GM18861 (cell line): ENCODE measurements around the gene PLEKHG5.
"Not testable (repeated sequence)": the region's sequence is repeated elsewhere in the genome, so short reads cannot be mapped to it uniquely, and the experiment has no call there.

Experiments
- ATAC-seq: cut with Tn5 transposase; IDR thresholded peaks from one replicate; pipeline ENCODE4 v1.9.1; 2021; ENCODE audit not compliant: unreplicated experiment

PLEKHG5 gene

DNA sequence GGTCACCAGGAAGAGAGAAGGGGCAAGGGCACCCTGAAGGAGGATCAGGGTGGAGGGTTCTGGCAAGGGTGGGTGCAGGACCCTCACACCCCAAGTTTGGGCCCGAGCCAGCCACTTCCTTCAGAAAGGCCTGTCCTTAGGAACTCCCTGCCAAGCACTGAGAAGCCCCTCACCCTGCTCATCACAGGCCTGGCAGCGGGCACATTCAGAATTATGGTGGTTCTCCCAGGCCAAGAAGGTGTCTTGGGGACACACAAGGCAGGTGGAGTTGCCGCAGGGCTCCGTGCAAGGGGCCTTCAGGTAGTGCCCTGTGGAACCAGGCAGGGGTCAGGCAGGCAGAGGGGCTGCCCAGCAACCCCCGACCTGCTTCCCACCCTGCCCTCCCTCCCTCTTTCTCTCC is 26.6 kb downstream of the PLEKHG5 start:
- ATAC-seq, result no peak

DNA sequence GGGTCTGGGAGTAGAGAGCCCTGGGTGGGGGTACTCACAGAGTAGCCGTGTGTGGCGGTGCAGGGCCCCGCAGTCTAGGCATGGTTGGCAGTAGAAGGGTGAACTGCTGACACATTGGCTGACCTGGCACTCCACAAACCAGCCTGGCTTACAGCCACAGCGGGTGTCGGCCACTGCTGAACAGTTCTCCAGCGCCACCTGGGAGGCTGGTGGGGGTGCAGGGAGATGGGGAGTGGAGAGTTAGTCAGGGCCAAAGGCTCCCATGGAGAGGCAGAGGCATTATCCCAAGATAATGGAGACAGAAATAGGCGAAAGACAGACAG is 27.0 kb downstream of the PLEKHG5 start:
- ATAC-seq, result no peak

DNA sequence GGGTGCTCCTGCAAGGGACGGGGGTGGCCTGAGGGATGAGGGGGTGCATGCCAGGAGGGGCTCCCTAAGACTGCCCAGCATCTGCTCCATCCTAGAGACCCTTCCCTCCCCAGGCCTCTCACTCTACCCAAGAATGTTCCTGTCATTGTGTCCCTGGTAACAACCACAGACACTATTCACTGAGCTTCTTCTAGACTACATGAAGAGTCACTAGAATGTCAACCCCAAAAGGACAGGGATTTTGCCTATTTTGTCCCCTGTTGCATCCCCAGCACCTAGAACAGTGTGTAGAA is 28.4 kb downstream of the PLEKHG5 start:
- ATAC-seq, result no peak

DNA sequence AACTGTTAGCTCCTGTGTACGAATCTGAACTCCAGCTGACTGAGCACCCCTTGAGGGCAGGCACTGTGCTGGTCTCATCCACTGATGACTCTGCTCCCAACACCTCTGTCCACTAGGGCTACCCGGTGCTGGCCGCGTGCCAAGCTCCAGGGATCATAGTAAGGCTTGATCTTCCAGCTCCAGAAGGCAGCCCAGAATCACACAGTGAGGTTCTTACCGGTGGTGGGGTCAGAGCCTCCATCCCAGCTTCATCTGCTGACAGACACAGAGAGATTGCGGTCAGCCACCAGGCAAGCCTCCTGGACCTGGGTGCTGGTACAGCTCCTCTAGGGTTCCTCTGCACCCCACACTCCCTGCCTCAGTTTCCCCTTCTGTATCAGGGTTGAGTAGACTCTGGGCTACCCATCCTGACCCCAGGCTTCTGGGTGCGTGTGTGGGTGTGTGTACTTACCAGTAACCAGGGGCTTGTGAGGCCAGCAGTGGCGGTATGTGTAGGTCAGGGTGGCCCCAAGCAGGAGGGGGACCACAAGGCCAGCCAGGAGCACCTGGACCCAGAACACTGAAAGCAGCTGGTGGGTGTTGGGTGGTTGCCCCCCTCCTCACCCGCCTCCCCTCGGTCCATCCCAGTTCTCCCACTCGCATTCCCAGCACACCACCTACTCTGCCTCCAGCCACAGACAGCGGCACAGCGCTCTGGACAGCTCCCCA is 28.9 kb downstream of the PLEKHG5 start:
- ATAC-seq, result no peak

DNA sequence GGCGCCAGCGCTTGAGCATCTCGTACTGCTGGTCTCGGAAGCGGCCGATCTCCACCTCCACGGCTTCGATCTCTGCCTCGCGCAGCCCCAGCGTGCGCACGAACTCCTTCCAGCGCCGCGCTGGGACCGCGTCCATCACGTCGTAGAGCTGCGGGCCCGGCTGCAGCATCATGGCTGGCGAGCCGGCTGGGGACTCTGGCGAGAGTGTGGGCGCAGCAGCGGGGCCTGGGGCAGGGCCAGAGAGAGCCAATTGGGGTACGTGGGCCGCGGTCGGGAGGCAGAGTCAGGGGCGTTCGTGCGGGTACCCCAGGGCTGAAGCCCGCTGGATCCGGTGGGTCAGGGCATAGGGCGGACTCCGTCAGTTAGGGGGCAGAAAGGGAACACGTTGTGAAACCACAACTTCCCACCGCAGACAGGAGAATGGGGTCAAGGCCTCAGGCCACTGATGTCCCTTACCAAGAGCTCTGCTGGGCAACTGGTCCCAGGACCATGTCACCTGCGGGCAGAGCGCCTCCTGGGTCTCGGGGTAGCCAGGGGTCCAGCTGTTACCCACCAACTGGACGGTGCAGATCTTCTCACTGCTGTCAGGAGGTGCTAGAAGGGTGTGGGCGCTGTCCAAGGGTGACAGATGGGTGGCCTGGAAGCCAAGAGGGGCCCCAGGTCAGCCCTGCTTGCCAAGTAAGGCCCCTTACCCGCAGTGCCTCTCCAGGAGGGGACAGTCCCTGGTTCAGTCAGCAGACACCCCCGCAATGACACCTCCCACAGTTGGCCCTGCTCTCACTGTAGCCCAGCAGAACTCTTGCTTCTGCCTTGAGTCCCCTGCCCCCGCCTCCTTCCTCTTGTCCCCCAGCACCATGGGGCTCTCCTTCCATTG is 29.7 kb downstream of the PLEKHG5 start:
- ATAC-seq, result no peak

DNA sequence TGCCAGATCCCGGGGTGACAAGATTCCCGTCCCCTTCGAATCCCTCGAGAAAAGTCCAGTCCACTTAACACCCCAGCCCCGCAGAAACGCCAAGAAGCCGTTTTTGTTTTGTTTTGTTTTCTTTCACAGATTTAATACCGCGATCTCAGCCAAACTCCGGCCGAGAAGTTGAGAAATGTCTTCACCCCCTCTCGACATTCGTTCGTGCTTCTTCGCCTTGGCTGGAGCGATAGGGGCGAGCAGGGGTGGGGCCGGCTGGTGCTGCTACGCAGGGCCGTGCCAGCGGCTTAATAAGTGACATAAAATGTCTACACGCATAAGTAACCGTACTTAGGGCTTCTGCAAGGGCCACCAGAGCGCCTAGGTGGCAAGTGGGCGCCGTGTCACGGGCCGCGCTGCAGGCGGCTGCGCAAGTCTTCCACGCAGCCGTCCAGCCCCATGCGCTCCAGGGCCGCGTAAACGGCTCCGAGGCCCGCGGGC is 30.4 kb downstream of the PLEKHG5 start:
- no peak for ATAC-seq

DNA sequence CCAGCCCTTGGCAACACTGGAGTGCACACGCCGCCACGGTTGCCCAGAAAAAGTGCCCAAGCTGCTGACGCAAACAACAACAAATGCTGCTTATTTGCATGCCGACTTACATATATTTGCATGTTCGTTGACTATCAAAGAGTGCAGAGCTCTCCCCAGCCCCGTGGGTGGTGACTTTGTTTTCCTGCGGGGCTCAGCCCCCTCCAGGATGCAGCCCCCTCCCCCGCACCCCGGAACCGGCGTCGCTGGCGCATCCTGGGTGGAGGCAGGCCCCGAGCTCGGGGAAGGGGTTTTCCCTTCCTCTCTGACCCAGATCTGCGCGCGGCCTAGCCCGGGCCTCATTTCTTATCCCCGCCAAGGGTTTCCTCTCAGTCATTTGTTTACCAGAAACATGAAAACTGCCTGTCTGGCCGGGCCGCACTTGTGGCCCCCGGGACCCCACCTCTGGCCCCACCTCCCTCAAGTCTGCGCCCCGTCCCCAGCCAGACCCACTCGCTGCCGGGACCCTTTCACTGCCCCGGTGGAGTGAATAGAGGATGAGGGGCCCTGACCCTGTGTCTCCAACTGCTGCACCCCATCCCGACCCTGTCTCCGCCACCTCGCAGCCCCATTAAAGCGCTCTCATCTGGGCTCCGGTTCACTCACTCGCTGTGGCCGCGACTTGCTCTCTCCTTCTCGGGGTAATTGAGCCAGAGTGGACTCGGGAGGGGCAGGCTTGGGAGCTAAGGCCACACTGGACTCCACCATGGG is 31.0 kb downstream of the PLEKHG5 start:
- ATAC-seq, result no peak

DNA sequence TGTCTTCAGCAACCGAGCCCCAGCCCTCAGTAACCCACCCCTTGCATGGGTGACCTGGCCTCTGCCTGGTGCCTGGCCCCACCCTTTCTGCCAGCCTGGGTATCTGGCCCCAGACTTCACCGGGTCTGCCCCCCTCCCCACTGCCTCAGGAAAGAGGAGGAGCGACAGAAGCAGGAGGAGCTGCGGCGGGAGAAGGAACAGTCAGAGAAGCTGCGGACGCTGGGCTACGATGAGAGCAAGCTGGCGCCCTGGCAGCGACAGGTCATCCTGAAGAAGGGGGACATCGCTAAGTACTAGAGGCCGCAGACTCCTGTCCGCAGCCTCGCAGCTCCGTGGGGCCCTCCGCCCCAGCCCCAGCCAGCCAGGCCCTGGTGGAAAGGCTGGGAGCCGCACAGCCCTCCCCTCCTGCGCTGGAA is 31.6 kb downstream of the PLEKHG5 start:
- ATAC-seq, result no peak

DNA sequence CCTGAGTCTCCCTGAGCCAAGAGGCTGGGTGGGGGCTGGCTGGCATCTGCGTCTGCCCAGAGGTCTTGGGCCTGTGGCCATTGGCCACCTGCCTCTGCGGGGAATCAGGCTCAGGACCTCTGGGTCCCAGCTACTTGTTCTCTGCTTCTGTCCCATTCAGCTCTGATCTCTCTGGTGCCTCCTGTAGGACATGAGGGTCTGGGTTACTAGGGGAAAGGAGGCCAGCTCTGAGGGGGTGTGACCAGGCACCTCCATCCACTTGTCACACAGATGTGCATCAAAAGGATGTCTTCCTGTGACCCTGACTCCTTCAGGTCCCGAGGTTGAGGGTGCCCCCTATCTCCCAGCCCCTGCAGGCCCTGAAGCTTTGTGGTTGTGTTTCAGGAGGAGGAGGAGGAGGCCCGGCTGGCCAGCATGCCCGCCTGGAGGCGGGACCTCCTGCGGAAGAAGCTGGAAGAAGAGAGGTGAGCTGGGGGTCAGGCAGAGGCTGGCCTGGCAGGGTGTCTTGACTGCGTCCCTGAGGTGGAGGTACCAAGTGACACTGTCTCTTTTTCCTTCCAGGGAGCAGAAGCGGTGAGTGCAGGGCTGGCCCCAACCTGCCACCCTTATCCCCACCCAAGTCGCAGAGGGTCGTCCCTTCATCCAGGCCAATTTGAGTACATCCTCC is 34.5 kb downstream of the PLEKHG5 start:
- ATAC-seq, result no peak

DNA sequence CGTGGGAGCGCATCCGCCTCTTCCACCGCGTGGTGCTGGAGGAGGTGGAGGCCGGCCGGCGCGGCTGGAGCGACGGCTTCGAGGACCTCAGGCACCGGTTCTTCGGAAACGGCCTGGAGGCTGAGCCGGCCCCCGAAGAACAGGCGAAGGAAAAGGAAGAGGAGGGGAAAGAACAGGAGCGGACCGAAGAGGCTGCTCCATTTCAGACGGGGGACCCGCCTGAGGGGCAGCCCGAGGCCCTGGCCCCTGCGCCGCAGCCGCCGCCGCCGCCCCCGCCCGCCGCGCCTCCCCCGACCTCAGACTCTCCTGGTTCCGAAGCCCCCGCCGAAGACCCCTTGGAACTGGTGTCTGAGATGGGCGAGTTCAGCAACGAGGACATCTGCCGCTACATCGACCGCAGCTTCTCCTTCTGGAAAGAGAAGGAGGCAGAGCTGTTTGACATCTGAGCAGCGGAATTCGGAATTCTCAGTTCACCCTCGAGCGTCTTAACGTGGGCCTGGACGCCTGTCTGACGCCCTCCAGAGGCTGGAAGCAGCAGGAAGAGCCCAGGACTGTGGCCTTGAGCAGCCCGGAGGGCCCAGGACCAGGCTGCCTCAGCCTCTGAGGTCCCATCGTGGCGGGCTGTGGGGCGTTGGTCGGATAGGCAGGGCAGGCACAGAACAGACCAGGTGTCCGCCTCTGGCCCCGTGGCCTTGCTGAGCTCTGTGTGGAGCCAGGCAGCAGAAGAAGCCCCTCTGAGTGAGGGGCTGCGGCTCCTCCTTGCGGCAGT is 35.5 kb downstream of the PLEKHG5 start:
- ATAC-seq, result not testable (repeated sequence)

DNA sequence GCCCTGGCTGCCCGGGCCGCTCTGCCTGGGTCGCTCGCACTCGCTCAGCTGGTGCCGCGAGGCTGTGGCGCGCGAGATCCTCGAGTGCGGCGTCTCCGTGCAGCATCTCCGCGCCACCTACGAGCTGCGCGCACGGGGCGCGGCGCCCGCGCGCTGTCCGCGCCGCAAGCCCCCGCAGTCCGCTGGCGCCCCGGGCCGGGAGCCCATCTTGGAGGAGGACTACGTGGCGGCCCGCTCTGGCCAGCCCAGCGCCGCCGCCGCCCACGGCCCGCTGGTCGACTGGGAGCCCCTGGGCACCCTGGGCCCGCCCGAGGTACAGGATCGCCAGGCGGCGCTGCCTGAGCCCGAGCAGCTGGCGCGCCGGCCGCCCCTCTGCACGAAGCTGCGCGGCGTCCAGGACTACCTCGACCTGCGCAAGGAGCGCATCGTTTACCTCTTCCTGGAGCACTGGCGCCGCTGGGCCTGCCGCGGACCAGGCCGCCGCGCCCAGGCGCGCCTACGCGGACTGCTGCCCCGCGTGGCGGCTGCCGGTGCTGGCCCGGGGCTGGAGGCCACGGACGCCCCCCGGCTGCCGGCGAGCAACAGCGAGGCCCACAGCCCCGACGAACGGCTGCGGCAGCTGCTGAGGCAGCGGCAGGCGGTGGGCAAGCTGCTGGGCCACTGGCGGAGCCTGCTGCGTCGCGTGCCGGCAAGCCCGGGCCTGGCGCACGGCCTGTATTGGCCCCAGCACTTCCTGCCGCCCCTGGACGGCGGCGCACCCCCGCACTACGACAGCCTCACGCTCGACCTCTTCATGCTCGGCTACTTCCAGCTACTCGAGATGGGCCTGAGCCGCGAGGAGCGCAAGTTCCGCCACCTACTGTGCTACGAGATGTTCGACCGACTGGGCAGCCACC is 36.4 kb downstream of the PLEKHG5 start:
- no peak for ATAC-seq

DNA sequence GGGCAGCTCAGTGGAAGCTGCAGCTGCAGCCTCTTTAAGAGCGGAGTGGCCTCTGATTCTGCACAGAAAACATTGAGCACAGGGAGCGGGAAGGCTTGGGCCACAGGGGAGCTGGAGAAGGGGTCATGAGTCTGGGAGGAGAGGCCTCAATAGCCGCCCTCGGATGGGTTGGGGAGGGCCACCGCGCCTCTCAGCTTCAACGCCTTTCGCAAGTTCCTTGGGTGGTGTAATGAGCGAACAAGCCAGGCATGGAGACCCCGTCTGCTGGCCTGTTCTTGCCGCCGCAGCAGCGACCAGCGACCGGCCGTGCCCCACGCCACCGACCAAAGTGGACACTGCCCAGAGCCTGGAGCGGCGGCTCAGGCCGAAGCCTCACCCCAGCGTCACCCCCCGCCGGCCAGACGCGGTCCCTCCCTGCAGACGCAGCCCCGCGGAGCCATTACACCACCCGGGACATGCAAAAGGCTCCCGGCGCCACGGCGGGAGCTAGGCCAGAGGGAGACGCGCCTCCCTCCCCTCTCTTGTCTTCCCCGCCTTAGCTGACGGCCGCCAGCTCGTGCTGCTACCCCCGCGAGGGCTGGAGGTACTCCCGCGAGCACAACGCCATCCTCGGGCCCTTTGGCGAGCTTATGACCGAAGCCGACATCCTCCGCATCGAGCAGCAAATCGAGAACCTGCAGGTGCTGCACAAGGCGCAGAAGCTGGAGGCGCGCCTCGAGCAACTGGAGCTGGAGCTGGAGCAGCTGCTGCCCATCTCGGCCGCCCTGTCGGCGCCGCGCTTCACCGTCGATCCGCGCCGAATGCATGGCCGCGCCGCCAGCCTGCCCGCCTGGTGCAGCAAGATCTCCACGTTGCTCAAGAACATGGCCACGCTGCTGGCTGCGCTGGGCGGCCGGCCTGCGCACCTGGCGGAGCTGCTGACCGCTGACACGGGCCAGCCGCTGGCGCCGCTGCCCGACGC is 37.3 kb downstream of the PLEKHG5 start:
- not testable (repeated sequence) for ATAC-seq

DNA sequence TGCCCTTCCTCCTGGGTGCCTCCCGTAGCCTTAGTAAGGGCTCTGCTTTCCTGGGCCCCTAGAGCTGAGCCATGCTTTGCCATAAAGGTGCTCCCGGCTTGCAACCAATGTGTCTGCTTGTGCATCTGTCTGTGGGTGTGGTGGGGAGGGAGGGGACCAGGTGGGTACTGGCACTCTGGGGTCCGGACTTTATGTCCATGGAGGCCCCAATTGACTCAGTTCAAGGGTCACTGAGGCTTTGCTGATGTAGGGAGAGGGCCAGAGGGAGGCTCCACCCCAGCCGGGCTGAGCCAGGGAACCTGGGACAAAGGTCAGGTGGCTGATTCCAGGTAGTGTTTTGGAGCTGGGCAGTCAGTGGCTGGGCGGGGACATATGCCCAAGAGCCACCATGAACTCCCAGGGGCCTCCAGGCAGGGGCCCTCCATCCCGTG is 40.5 kb downstream of the PLEKHG5 start:
- no peak for ATAC-seq

DNA sequence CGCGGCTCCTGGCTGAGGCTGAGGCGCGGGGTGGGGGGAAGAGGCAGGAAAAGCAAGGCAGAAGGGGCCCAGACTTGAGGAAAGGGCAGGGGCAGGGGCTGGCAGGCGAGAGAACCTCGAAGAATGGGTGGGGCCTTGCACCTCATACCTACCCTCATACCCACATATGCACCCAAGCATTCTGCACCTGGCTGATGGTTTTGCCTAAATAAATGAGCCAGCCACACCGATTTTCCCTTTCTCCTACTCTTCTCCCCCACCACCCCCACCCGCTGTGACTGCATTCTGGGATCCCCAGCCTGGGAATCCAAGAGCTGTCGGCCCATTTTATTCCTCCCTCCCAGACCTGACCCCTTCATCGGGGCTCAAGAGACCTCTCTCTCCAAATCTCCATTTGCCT is 41.0 kb downstream of the PLEKHG5 start:
- not testable (repeated sequence) for ATAC-seq

DNA sequence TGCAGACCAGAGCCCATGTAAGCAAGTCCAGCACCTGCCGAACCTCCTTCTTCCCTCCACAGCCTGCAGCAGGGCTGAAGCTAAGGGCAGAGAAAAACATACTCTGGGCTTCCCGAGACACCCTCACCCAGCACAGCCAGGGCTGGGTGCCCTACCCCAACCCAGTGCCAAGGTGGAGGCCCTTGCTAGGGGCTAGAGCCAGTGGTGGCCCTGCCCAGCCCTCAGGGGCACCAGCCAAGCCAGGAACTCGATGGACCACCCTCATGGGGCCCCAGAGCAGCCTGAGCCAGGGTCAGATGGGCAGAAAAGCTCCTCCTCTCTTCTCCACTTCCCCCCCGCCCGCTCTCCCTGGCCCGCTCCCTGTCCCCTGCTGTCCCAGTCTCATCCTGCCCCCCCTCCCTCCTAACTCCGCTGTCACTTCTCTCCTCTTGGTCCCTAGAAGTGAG is 41.4 kb downstream of the PLEKHG5 start:
- ATAC-seq, result no peak

DNA sequence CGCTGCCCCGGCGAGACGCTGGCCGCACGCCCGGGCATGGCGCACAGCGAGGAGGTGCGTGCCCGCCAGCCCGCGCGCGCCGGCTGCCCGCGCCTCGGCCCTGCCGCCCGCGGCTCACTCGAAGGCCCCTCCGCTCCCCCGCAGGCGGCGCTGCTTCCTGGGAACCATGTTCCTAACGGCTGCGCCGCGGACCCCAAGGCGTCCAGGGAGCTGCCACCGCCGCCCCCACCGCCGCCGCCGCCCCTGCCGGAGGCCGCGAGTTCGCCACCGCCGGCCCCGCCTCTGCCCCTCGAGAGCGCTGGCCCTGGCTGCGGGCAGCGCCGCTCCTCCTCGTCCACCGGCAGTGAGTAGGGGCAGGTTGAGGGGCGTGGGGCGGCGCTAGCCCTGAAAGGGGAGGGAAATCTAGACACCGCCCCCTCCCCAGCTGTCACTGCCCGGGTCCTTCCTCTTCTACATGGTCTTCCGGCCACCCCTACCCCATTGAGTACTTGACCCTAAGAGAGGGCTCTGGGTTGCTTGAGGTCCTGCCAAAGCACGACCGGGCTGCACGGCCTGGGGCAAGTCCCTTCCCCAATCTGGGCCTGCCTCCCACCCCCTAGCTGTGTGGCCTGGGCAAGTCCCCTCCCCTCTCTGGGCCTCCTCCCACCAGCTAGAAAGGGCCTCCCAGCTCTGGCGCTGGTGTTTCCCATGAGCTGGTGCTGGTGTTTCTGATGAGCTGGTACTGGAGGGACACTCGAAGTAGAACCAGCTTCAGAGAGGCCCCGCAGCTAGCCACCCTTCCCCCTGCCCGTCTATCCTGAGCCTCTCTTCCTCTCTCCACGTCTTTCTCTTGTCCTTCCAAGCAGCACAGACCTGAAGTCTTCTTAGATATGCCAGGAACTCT is 42.5 kb downstream of the PLEKHG5 start:
- no peak for ATAC-seq
